Kidney (tissue), 14 donors: ENCODE data around the gene PHACTR1. TPM values are rescaled to one million over a fixed set of nuclear protein-coding genes. Genes with fewer than 3 reads are reported as not detected.

Experiments
- DNase-seq, 5 donors: peaks; one replicate each; pipeline ENCODE4 v3.0.0-alpha.2; 2013 to 2020
- FAIRE-seq: peaks from 2 replicates; lab custom pipeline; 2012; peaks lifted over from hg19 to GRCh38; lab: Jason Lieb, UNC
- H3K27ac ChIP-seq, 2 donors: one replicate each; pipeline ENCODE4 v1.7.0; 2013; ENCODE audit warnings: low read depth in 2 of 2, low read length in 2 of 2, inconsistent platforms in 1 of 2
- H3K27me3 ChIP-seq: one replicate; pipeline ENCODE4 v1.7.1; 2013; ENCODE audit warnings: low read length, inconsistent platforms; ENCODE audit not compliant: control insufficient read depth, insufficient read depth
- H3K36me3 ChIP-seq, 3 donors: one replicate each; pipeline versions ENCODE4 v1.7.0 to v1.7.1; 2013; ENCODE audit warnings: low read length in 3 of 3, control low read depth in 1 of 3, inconsistent platforms in 1 of 3; ENCODE audit not compliant: insufficient read depth in 3 of 3, control insufficient read depth in 2 of 3
- H3K4me1 ChIP-seq, 3 donors: one replicate each; pipeline versions ENCODE4 v1.7.0 to v1.7.1; 2013; ENCODE audit warnings: low read length in 3 of 3, inconsistent platforms in 1 of 3, low read depth in 1 of 3; ENCODE audit not compliant: control insufficient read depth in 2 of 3, insufficient read depth in 2 of 3
- H3K4me3 ChIP-seq, 3 donors: one replicate each; pipeline versions ENCODE4 v1.7.0 to v1.8.1; 2013; ENCODE audit warnings: low read length in 3 of 3, control low read depth in 1 of 3, inconsistent platforms in 1 of 3
- H3K9ac ChIP-seq, 3 donors: one replicate each; pipeline versions ENCODE4 v1.7.0 to v1.7.1; 2013; ENCODE audit warnings: low read length in 3 of 3, control low read depth in 1 of 3, inconsistent platforms in 1 of 3
- H3K9me3 ChIP-seq, 3 donors: one replicate each; pipeline versions ENCODE4 v1.7.0 to v1.7.1; 2013; ENCODE audit warnings: low read length in 3 of 3, control low read depth in 1 of 3, inconsistent platforms in 1 of 3; ENCODE audit not compliant: control insufficient read depth in 2 of 3, insufficient read depth in 1 of 3
- CTCF ChIP-seq: IDR thresholded peaks from 3 replicates; pipeline ENCODE4 v1.5.1; 2012; ENCODE audit warnings: mild to moderate bottlenecking, moderate library complexity, borderline replicate concordance; ENCODE audit not compliant: insufficient read depth; ENCODE audit errors: extremely low read depth
- intact Hi-C: fragments of 100-400 bp; cut with DNase I; formaldehyde crosslinking; loops from one replicate; pipeline ENCODE4 v1.11.1; 2022
- polyA plus RNA-seq: library from polyadenylated mRNA; stranded (reverse); fragments of 350-450 nt; fragmentation: Illumina TruSeq; extraction: RNeasy Lipid Tissue Mini Kit (QIAGEN cat#74804); gene quantifications from one replicate; pipeline ENCODE4 v1.2.3, GENCODE V29; 2014; ENCODE audit warnings: low read depth, low replicate concordance; ENCODE audit not compliant: insufficient read depth
- total RNA-seq: library from RNA; stranded (reverse); fragmentation: NEBNext Ultra II Directional; extraction: Animal tissue kit (Norgen Biotek cat#: 25700); gene quantifications from one replicate; pipeline ENCODE4 v1.2.1, GENCODE V29; 2021
- donor health status: control.
- donor health status: control.
- donor health status: control.
- donor health status: control.
- donor health status: control.
- donor health status: DM: yes; HTN: yes; CAD: no.
- donor health status: Normal renal cell carcinoma (clear cell type).

PHACTR1 gene
- total and polyA plus RNA-seq, 2 donors from 2014 or later = 3.3 to 33.6 TPM

GRCh38 chr6:12873691-12874090 is 157.1 kb downstream of the PHACTR1 start:
- no peaks in the 10 kb centered on the region for H3K36me3 ChIP-seq
- H3K27ac ChIP-seq = no peak overlapping the region
- no peak overlapping the region for H3K4me3 ChIP-seq
- TF ChIP-seq CTCF = no peak
- intact Hi-C loops = no loop called here
- no peak overlapping the region for H3K9ac ChIP-seq
- H3K27me3 ChIP-seq = no peaks in the 10 kb centered on the region
- DNase-seq (no peak), FAIRE-seq (no peak)
- H3K9me3 ChIP-seq = no peaks in the 10 kb centered on the region
- H3K4me1 ChIP-seq = no peaks in the 10 kb centered on the region

GRCh38 chr6:12875051-12875450 is 158.5 kb downstream of the PHACTR1 start:
- Histone ChIP-seq H3K9ac (no peak overlapping the region), H3K4me3 (no peak overlapping the region), H3K9me3 (no peaks in the 10 kb centered on the region), H3K36me3 (no peaks in the 10 kb centered on the region), H3K4me1 (no peaks in the 10 kb centered on the region), H3K27ac (no peak overlapping the region), H3K27me3 (no peaks in the 10 kb centered on the region)
- FAIRE-seq = no peak
- DNase-seq = no peak
- TF ChIP-seq CTCF = no peak
- intact Hi-C loops = no loop called here

GRCh38 chr6:12878741-12879140 is 162.2 kb downstream of the PHACTR1 start:
- H3K4me1 ChIP-seq = no peaks in the 10 kb centered on the region
- H3K36me3 ChIP-seq = no peaks in the 10 kb centered on the region
- no peaks in the 10 kb centered on the region for H3K27me3 ChIP-seq
- H3K9me3 ChIP-seq = no peaks in the 10 kb centered on the region
- DNase-seq (no peak), FAIRE-seq (no peak)
- no peak overlapping the region for H3K27ac ChIP-seq
- H3K9ac ChIP-seq = no peak overlapping the region
- H3K4me3 ChIP-seq = no peak overlapping the region
- no peak for TF ChIP-seq CTCF
- intact Hi-C loops = no loop called here

GRCh38 chr6:12882761-12883290 is 166.3 kb downstream of the PHACTR1 start:
- intact Hi-C loops = no loop called here
- H3K27me3 ChIP-seq = no peaks in the 10 kb centered on the region
- TF ChIP-seq CTCF = no peak
- H3K9ac ChIP-seq = no peak overlapping the region
- no peaks in the 10 kb centered on the region for H3K4me1 ChIP-seq
- H3K9me3 ChIP-seq = no peaks in the 10 kb centered on the region
- H3K27ac ChIP-seq = no peak overlapping the region
- H3K36me3 ChIP-seq = no peaks in the 10 kb centered on the region
- peak in 2 of 5 donors; percentile 19 to 30 for DNase-seq
- FAIRE-seq = no peak
- no peak overlapping the region for H3K4me3 ChIP-seq
